DOHH2 (cell line): ENCODE results near the gene TGFBR3.

Experiments
- H3F3A ChIP-seq: fragments of 200-600 bp; sonication (generic), shearing (Covaris generic); 2 replicates; pipeline ENCODE4 v1.6.0; 2016; ENCODE audit warnings: antibody characterized with exemption, mild to moderate bottlenecking; ENCODE audit not compliant: control insufficient read depth, insufficient read depth
- H3K27ac ChIP-seq: fragments of 200-600 bp; sonication (generic); 2 replicates; pipeline ENCODE4 v1.5.1; 2014; ENCODE audit warnings: low read depth, mild to moderate bottlenecking, low read length, moderate library complexity
- H3K27me3 ChIP-seq: fragments of 200-600 bp; sonication (generic); 2 replicates; pipeline ENCODE4 v1.6.1; 2014; ENCODE audit warnings: mild to moderate bottlenecking, low read length, mixed read lengths; ENCODE audit not compliant: control insufficient read depth
- H3K36me3 ChIP-seq: fragments of 200-600 bp; sonication (generic); 2 replicates; pipeline ENCODE4 v1.6.1; 2014; ENCODE audit warnings: mild to moderate bottlenecking, low read length, moderate library complexity, mixed read lengths; ENCODE audit not compliant: control insufficient read depth
- H3K4me1 ChIP-seq: fragments of 200-600 bp; sonication (generic); 2 replicates; pipeline ENCODE4 v1.6.1; 2014; ENCODE audit warnings: mild to moderate bottlenecking, low read length, mixed read lengths; ENCODE audit not compliant: control insufficient read depth
- H3K4me2 ChIP-seq: fragments of 200-600 bp; sonication (generic); 2 replicates; pipeline ENCODE4 v1.6.0; 2014; ENCODE audit warnings: mild to moderate bottlenecking, low read length, moderate library complexity
- H3K4me3 ChIP-seq: fragments of 200-600 bp; sonication (generic); 2 replicates; pipeline ENCODE4 v1.5.1; 2014; ENCODE audit warnings: mild to moderate bottlenecking, low read length, mixed read lengths
- H3K79me2 ChIP-seq: fragments of 200-600 bp; sonication (generic); 2 replicates; pipeline ENCODE4 v1.6.1; 2014; ENCODE audit warnings: mild to moderate bottlenecking, low read length, mixed read lengths; ENCODE audit not compliant: control insufficient read depth
- H3K9me2 ChIP-seq: fragments of 200-600 bp; sonication (generic); replicated peaks from 2 replicates; pipeline ENCODE4 v1.6.1; 2014; ENCODE audit warnings: mild to moderate bottlenecking, low read length, mixed read lengths; ENCODE audit not compliant: control insufficient read depth
- H3K9me3 ChIP-seq: fragments of 200-600 bp; sonication (generic); 2 replicates; pipeline ENCODE4 v1.6.1; 2014; ENCODE audit warnings: antibody characterized with exemption, low read length, mixed read lengths; ENCODE audit not compliant: control insufficient read depth, insufficient read depth
- H4K20me1 ChIP-seq: fragments of 200-600 bp; sonication (generic); 2 replicates; pipeline ENCODE4 v1.6.0; 2014; ENCODE audit warnings: low read depth, mild to moderate bottlenecking, antibody characterized with exemption, low read length, moderate library complexity; ENCODE audit not compliant: control insufficient read depth, insufficient read depth
- CTCF ChIP-seq: fragments of 200-600 bp; sonication (generic); IDR thresholded peaks from one replicate; pipeline ENCODE4 v1.5.1; 2014; ENCODE audit warnings: antibody characterized with exemption, mild to moderate bottlenecking, low read depth, low read length; ENCODE audit not compliant: poor library complexity, severe bottlenecking
- EZH2phosphoT487 ChIP-seq: fragments of 200-600 bp; sonication (generic); IDR thresholded peaks from 2 replicates; pipeline ENCODE4 v1.6.1; 2017; ENCODE audit warnings: borderline replicate concordance, mild to moderate bottlenecking, antibody characterized with exemption, low read length, moderate library complexity, mixed read lengths

The TGFBR3 gene

GRCh38 chr1:91708691-91709090, 177.3 kb downstream of the TGFBR3 start:
- H3K27ac ChIP-seq, result no peak overlapping the region
- H3K9me2 ChIP-seq, result no peaks in the 10 kb centered on the region
- H3K27me3 ChIP-seq, result no peaks in the 10 kb centered on the region
- no peak for TF ChIP-seq EZH2phosphoT487
- no peak for TF ChIP-seq CTCF
- H3F3A ChIP-seq, result no peaks in the 10 kb centered on the region
- H3K4me1 ChIP-seq, result no peaks in the 10 kb centered on the region
- no peaks in the 10 kb centered on the region for H4K20me1 ChIP-seq
- no peak overlapping the region for H3K4me3 ChIP-seq
- no peak overlapping the region for H3K4me2 ChIP-seq
- no peaks in the 10 kb centered on the region for H3K9me3 ChIP-seq
- H3K36me3 ChIP-seq, result no peaks in the 10 kb centered on the region
- no peaks in the 10 kb centered on the region for H3K79me2 ChIP-seq

- Histone ChIP-seq H3K27ac (no peak overlapping the region), H4K20me1 (no peaks in the 10 kb centered on the region), H3K9me2 (no peaks in the 10 kb centered on the region), H3F3A (no peaks in the 10 kb centered on the region), H3K4me2 (no peak overlapping the region), H3K9me3 (no peaks in the 10 kb centered on the region), H3K4me3 (no peak overlapping the region), H3K27me3 (no peaks in the 10 kb centered on the region), H3K4me1 (no peaks in the 10 kb centered on the region), H3K36me3 (no peaks in the 10 kb centered on the region), H3K79me2 (no peaks in the 10 kb centered on the region)
- no peak for TF ChIP-seq CTCF
- no peak for TF ChIP-seq EZH2phosphoT487
These were observed 178.1 kb downstream of the TGFBR3 start for GRCh38 chr1:91707890-91708218.

GRCh38 chr1:91707114-91707889, 178.6 kb downstream of the TGFBR3 start:
- no peaks in the 10 kb centered on the region for H3K9me3 ChIP-seq
- no peaks in the 10 kb centered on the region for H3K79me2 ChIP-seq
- no peaks in the 10 kb centered on the region for H3K9me2 ChIP-seq
- no peaks in the 10 kb centered on the region for H3F3A ChIP-seq
- no peak overlapping the region for H3K27ac ChIP-seq
- H3K4me3 ChIP-seq, result no peak overlapping the region
- H4K20me1 ChIP-seq, result no peaks in the 10 kb centered on the region
- no peaks in the 10 kb centered on the region for H3K36me3 ChIP-seq
- TF ChIP-seq CTCF (no peak), EZH2phosphoT487 (no peak)
- no peak overlapping the region for H3K4me2 ChIP-seq
- H3K4me1 ChIP-seq, result no peaks in the 10 kb centered on the region
- no peaks in the 10 kb centered on the region for H3K27me3 ChIP-seq
